Fibroblast of the conjunctiva (primary cell): ENCODE data around the gene GTF3C1.

Experiments used
- DNase-seq: peaks from one replicate; pipeline ENCODE4 v3.0.0-alpha.2; 2010; ENCODE audit warnings: low read depth

Gene GTF3C1

DNA sequence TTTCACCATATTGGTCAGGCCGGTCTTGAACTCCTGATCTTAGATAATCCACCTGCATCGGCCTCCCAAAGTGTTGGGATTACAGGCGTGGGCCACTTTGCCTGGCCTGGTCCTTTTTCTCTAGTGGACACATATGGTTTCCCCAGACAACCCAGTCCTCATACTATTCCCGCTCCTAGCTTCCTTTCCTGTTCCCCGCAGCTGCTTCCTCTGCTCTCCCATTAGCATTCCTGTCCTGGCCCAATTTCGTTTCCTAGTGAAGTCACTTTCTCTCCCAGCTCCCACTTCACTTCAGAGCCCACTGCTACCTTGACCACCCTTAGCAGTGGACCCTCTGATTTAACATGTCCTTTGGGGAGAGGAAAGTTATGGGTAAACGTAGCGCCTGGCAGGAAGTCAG lies 11.5 kb upstream of the GTF3C1 start:
- no peak for DNase-seq

GRCh38 chr16:27558932-27559331 lies 9.2 kb upstream of the GTF3C1 start:
- DNase-seq: no peak

- no peak for DNase-seq
These were observed 8.7 kb upstream of the GTF3C1 start for GRCh38 chr16:27558434-27558833.

DNA sequence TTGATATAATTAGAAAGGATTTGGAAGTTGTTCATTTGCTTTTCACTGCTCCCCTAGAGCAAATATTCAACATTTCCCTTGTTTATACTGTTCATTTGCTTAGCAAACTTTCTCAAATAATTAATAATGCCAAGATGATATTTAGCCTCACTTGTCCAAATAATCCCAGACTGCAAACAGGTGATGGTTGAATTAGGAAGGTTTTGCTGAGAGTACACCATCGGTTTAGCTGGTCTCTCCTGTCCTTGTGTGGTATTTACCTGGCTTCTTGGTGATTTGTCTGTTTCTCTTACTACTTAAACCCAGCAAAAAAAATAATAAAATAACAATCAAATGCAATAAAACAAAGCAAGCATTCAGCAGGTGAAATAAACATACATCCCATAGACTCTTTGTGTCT lies 6.8 kb upstream of the GTF3C1 start:
- DNase-seq: no peak

- DNase-seq: no peak
These were observed 1.3 kb upstream of the GTF3C1 start for GRCh38 chr16:27551036-27551435.

DNA sequence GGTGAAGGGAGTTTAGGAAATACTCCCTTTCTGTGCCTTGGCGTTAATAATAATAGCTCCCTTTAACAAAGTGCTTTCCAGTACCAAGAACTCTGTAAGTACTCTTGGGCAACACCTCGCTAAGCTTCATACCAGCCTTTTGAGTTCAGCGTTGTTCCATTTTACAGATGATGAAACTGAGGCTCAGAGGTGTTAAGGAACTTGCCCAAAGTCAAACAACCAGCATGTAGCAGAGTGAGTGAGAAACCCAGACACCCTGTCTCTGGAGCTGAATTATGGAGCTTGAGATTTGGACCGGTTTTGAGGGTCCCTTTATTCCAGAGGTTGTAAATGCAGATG lies 838 bp upstream of the GTF3C1 start:
- DNase-seq: no peak

DNA sequence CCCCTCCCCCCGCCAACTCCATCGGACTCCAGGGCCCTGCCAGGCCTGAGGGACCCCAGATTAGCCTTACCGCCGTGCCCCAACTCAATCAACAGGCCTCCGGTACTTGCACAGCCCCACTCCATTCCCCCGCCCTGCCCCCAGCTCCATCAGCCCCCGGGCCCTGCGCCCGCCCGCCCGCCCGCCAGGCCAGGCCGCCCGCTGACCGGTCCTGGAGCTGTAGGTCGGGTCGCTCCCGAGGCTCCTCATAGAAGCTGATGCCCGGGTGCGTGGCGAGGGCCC lies 308 bp downstream of the GTF3C1 start:
- DNase-seq: no peak

DNA sequence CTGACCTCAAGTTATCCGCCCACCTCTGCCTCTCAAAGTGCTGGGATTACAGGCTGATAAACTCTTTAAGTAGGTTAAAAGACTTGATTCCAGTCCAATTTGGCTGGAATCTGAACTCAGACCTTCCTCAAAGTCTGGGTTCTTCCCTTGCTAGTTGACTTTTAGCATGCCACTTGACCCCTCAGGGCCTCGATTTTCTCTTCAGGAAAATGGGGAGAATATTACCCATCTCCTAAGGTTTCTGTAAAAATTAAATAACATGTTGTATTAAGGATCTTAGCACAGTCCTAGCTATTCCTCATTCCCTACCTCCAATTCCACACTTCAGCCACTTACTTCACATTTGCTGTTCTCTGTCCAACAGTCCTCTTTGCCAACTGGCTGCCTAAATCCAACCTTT lies 1.9 kb downstream of the GTF3C1 start:
- no peak for DNase-seq

GRCh38 chr16:27547134-27547533 lies 2.6 kb downstream of the GTF3C1 start:
- peak; percentile 40 for DNase-seq

DNA sequence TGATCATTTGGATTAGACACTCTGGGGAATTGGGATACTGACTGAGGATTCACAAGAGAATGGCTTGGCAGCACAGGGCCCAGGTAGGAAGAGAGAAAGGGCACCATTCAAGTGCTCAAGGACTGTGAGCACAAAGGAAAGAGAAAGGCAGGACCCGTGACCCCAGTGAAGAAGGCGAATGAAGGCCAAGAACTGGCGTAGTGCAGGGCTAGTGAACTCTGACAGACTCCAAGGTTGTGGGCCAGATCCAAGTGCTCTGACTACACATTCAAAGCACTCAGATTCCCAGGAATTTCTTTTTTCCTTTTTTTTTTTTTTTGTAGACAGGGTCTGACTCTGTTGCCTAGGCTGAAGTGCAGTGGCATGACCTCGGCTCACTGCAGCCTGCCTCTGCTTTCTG lies 5.0 kb downstream of the GTF3C1 start:
- DNase-seq: no peak

- no peak for DNase-seq
These were observed 5.9 kb downstream of the GTF3C1 start for GRCh38 chr16:27543801-27544200.

GRCh38 chr16:27539636-27540035 lies 10.1 kb downstream of the GTF3C1 start:
- no peak for DNase-seq

DNA sequence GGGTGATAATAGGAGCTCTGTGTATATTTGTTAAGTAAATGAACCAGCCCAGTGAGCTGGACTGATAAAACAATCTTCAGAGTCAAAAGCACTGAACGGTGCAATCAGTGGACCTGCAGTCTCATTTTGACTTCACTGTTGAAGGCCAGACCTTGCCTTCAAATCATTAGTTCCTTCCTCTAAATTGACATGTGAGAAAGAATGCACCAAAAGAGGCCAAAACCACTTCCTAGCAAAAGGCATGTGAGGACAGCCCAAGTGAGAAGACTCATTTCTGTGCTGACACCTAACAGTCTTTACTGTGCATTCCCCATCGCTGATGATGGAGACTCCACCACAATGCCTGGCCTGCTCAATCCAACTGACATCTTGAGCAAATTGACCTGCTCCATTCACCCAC lies 10.6 kb downstream of the GTF3C1 start:
- no peak for DNase-seq

- no peak for DNase-seq
These were observed 11.2 kb downstream of the GTF3C1 start for GRCh38 chr16:27538528-27538927.

- no peak for DNase-seq
These were observed 15.5 kb downstream of the GTF3C1 start for GRCh38 chr16:27534256-27534655.

DNA sequence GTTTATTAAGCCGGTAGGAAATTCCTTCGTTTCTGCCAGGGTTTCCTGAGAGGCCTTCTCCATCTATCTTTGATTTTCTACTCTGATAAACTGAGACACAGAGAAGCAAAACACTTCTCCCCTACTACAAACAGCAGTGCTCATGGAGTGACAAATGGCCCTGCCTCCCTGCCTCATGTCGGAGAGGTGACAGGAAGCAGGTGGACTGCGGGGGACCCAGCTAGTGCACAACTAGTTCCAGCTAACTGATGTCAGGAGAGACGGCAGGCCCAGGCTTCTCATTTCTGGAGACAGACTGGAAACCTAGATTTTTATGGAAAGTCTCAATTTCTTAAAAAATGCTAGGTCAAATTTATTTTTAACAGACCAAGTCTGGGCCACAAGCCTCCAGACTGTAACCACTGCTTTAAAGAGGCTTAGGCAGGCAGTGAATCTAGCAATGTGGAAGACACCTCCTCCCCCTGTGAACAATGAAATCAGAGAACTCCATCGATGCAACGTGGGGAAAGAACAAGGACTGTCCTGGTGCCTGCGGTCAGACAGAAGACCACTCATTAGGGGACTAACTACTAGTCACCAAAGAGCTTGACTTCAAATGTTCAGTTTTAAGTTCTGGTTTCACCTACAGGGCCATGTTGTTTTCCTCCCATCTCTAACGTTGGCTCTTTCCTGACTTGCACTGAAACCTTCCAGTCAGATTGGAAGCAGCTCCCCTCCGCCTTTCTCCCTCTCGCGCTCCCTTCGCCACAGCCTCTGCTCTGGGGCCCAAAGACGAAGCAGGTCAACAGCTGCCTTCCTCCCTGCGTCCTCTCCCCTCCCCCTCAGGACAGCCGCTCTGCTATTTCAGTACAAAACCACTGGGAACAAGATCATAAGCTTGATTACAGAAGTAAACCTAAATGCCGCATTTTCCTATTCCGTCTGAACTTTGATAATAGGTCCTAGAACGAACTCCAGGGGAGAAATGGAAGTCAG lies 17.6 kb downstream of the GTF3C1 start:
- no peak for DNase-seq

- no peak for DNase-seq
These were observed 18.5 kb downstream of the GTF3C1 start for GRCh38 chr16:27531186-27531585.

GRCh38 chr16:27529962-27530361 lies 19.8 kb downstream of the GTF3C1 start:
- DNase-seq: no peak

DNA sequence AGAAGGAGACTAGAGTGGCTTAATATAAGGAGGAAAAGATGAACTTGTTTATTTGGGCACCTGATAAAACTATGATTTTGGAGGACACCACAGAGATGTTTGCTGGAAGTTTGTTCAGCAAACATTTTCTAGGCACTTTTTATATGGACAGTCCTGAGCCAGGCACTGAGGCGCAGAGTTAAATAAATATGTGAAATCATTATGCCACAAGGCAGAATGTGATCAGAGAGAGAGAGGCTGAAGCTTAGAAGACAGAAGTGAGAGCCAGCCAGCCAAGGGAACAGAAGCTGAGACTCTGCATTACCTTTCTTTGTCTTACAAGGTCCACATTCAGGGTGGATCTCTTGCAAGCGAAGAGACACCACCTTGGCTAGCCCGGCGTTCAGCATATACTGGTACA lies 21.4 kb downstream of the GTF3C1 start:
- DNase-seq: no peak

- DNase-seq: no peak
These were observed 23.5 kb downstream of the GTF3C1 start for GRCh38 chr16:27526180-27526579.

- no peak for DNase-seq
These were observed 27.5 kb downstream of the GTF3C1 start for GRCh38 chr16:27522173-27522707.

GRCh38 chr16:27520982-27521673 lies 28.6 kb downstream of the GTF3C1 start:
- no peak for DNase-seq

- no peak for DNase-seq
These were observed 31.5 kb downstream of the GTF3C1 start for GRCh38 chr16:27518226-27518625.

- no peak for DNase-seq
These were observed 32.0 kb downstream of the GTF3C1 start for GRCh38 chr16:27517664-27518063.
